Effector memory CD8-positive, alpha-beta T cell (primary cell): ENCODE results near the gene TFR2.

Source experiments
- ATAC-seq: fragments of 150-1000 bp; cut with Tn5 transposase; replicated peaks from 2 replicates; pipeline ENCODE4 v1.10.0; 2021; ENCODE audit warnings: mild to moderate bottlenecking, moderate library complexity
- DNase-seq, 3 experiments: peaks; one replicate each; pipeline ENCODE4 v3.0.0; 2021
- H3K27ac Mint-ChIP-seq, 2 donors: one replicate each; pipeline ENCODE4 v1.8.0; 2022; ENCODE audit warnings: mild to moderate bottlenecking in 2 of 2, mixed read lengths in 2 of 2, moderate library complexity in 2 of 2
- H3K27me3 Mint-ChIP-seq, 2 donors: one replicate each; pipeline ENCODE4 v1.8.0; 2022; ENCODE audit warnings: mixed read lengths in 2 of 2
- H3K36me3 Mint-ChIP-seq: one replicate; pipeline ENCODE4 v1.8.0; 2022; ENCODE audit warnings: mild to moderate bottlenecking, moderate library complexity, mixed read lengths; ENCODE audit not compliant: insufficient read depth
- H3K4me1 Mint-ChIP-seq, 2 donors: one replicate each; pipeline ENCODE4 v1.8.0; 2022; ENCODE audit warnings: low read depth in 2 of 2, mixed read lengths in 2 of 2
- H3K4me3 Mint-ChIP-seq, 2 donors: one replicate each; pipeline ENCODE4 v1.8.0; 2022; ENCODE audit warnings: mild to moderate bottlenecking in 2 of 2, mixed read lengths in 2 of 2, moderate library complexity in 2 of 2
- H3K9me3 Mint-ChIP-seq, 2 donors: one replicate each; pipeline ENCODE4 v1.8.0; 2022; ENCODE audit warnings: mixed read lengths in 2 of 2
- total RNA-seq, 9 experiments: gene quantifications; one replicate each; lab custom pipeline; 2026; lab: John Stamatoyannopoulos, UW

Gene TFR2
- 5.9 to 11.0 (median 7.5) reads per million in 9 experiments for total RNA-seq

GRCh38 chr7:100641463-100641859 is at the start of gene TFR2:
Gene TFR2 (minus strand): TSS chr7:100641552. CDS start chr7:100641509, 43 bp downstream.
- Mint-ChIP-seq H3K36me3 (no peaks in the 10 kb centered on the region), H3K4me1 (peaks cover 0 to 4% of the 10 kb centered on the region in 2 donors), H3K27me3 (peaks cover 19 to 37% of the 10 kb centered on the region in 2 donors), H3K27ac (peak within 1 kb of the TSS; percentile 20 to 44), H3K4me3 (no peak within 1 kb of the TSS), H3K9me3 (no peaks in the 10 kb centered on the region)
- ATAC-seq: no peak
- no peak for DNase-seq

DNA sequence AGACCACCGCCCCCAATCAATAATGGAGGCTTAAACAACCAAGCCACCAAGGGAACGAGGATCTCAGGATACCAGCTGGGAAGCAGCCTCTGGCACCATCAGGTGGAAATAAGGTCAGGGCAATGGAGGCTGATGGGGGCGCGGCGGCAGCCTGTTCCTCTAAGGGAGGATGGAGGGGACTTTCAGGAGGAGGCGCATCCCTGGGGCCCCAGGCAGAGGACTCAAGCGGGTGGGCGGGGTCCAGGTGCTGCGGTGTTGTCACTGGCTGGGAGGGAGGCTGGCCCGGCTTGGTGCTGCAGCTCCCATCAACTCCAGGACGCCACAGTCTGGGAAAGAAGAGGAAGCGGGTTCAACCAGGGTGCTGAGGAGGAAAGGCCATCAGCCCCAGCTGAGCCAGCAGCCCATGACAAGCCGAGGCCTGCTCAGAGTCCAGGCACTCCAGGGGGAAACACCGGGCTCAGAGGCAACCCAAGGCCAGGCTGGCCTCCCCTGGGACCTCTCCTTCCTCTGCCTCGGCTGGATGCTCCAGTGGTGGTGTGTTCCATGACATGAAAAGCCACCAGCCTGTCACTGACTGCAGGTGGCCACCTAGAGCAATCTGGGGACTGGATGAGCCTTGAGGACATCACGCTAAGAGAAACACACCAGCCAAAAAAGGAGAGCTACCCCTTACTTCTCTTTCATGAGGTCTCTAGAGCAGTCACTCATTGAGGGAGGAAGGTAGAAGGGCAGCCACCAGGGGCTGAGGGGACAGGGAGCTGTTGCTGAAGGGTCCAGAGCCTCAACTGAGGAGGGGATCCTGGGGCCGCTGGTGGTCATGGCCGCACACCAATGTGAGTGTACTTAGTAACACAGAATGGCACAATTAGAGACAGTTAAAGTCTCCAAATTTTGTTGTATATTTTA is 48.1 kb upstream of the TFR2 start:
- no peak for DNase-seq

DNA sequence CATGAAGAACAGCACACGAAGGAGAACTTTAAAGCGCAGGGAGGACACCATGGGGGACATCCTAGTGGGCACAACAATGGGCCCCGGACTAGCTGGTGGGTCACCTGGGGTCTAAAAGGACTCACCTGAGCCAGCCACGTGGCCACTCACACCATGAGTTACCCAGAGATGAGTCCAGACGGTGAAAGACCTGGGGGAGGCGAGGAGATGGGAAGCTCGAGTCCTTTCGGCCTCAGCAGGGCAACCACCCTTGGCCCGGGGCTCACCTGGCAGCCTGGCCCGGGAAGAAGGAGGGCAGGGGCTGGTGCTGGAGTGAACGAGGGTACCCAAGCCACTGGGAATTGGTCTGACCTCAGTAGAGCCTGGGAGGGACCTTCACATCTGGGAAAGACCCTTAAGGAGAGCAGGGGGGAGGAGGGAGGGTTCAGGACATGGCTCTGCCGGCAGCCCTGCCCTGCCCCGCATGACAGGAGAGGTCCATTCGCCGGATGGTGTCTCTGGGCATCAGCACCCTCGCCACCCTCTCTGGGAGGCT is 47.0 kb upstream of the TFR2 start:
- H3K4me3 Mint-ChIP-seq: no peak overlapping the region
- no peaks in the 10 kb centered on the region for H3K27me3 Mint-ChIP-seq
- H3K27ac Mint-ChIP-seq: peak overlapping the region; percentile 8 to 78
- peaks cover 54% of the 10 kb centered on the region for H3K36me3 Mint-ChIP-seq
- no peaks in the 10 kb centered on the region for H3K9me3 Mint-ChIP-seq
- DNase-seq (no peak), ATAC-seq (no peak)
- peaks cover 24 to 27% of the 10 kb centered on the region in 2 donors for H3K4me1 Mint-ChIP-seq

More for the DNA sequence above, 48.1 kb upstream of the TFR2 start:
- H3K9me3 Mint-ChIP-seq: no peaks in the 10 kb centered on the region
- peak overlapping the region; percentile 8 to 78 for H3K27ac Mint-ChIP-seq
- H3K27me3 Mint-ChIP-seq: no peaks in the 10 kb centered on the region
- H3K4me1 Mint-ChIP-seq: peaks cover 24 to 28% of the 10 kb centered on the region in 2 donors
- H3K4me3 Mint-ChIP-seq: peak overlapping the region in 1 of 2 donors; percentile 51
- no peak for ATAC-seq
- H3K36me3 Mint-ChIP-seq: peaks cover 54% of the 10 kb centered on the region

- H3K27me3 Mint-ChIP-seq: no peaks in the 10 kb centered on the region
- H3K9me3 Mint-ChIP-seq: no peaks in the 10 kb centered on the region
- peak overlapping the region; percentile 8 to 78 for H3K27ac Mint-ChIP-seq
- ATAC-seq (no peak), DNase-seq (no peak)
- H3K36me3 Mint-ChIP-seq: peaks cover 48% of the 10 kb centered on the region
- peaks cover 19 to 24% of the 10 kb centered on the region in 2 donors for H3K4me1 Mint-ChIP-seq
- no peak overlapping the region for H3K4me3 Mint-ChIP-seq
These were observed 46.5 kb upstream of the TFR2 start for GRCh38 chr7:100687751-100688300.

- DNase-seq: no peak
- H3K36me3 Mint-ChIP-seq: peaks cover 46% of the 10 kb centered on the region
- peak overlapping the region in 1 of 2 donors; percentile 78 for H3K27ac Mint-ChIP-seq
- no peak for ATAC-seq
- no peak overlapping the region for H3K4me3 Mint-ChIP-seq
- H3K4me1 Mint-ChIP-seq: peaks cover 13 to 18% of the 10 kb centered on the region in 2 donors
- no peaks in the 10 kb centered on the region for H3K27me3 Mint-ChIP-seq
- no peaks in the 10 kb centered on the region for H3K9me3 Mint-ChIP-seq
These were observed 45.9 kb upstream of the TFR2 start for GRCh38 chr7:100687261-100687660.

DNA sequence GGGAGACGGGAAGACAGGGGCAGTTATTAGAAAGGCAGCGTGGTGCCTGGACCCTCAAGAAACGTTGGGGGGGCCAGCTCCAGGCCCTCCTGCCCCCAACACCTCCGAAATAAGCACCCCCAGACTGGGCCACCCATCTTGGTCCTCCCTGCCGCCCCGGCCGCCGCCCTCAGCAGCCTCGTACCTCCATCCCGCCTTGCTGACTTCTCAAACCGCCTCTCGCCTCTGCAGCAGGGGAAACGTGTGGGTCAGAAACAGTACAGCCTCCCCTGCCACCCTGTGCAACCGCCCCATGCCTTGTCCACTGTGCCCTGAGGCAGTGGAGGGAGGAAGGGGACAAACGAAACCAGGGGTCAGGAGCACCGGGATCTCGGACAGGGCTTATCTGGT is 45.5 kb upstream of the TFR2 start:
- no peak overlapping the region for H3K4me3 Mint-ChIP-seq

GRCh38 chr7:100686201-100686821 is 45.0 kb upstream of the TFR2 start:
- Mint-ChIP-seq H3K27me3 (no peaks in the 10 kb centered on the region), H3K9me3 (no peaks in the 10 kb centered on the region), H3K4me1 (peaks cover 9 to 14% of the 10 kb centered on the region in 2 donors), H3K36me3 (peaks cover 50% of the 10 kb centered on the region), H3K4me3 (no peak overlapping the region), H3K27ac (no peak overlapping the region)
- DNase-seq (no peak), ATAC-seq (no peak)

More for the DNA sequence above, 45.5 kb upstream of the TFR2 start:
- H3K27me3 Mint-ChIP-seq: no peaks in the 10 kb centered on the region
- no peaks in the 10 kb centered on the region for H3K9me3 Mint-ChIP-seq
- H3K27ac Mint-ChIP-seq: no peak overlapping the region
- H3K36me3 Mint-ChIP-seq: peaks cover 47% of the 10 kb centered on the region
- DNase-seq (no peak), ATAC-seq (no peak)
- H3K4me1 Mint-ChIP-seq: peaks cover 9 to 14% of the 10 kb centered on the region in 2 donors

GRCh38 chr7:100685631-100686145 is 44.3 kb upstream of the TFR2 start:
- Mint-ChIP-seq H3K4me1 (peaks cover 12 to 14% of the 10 kb centered on the region in 2 donors), H3K4me3 (no peak overlapping the region), H3K27me3 (no peaks in the 10 kb centered on the region), H3K27ac (no peak overlapping the region), H3K36me3 (peaks cover 51% of the 10 kb centered on the region), H3K9me3 (no peaks in the 10 kb centered on the region)
- ATAC-seq: no peak
- no peak for DNase-seq

DNA sequence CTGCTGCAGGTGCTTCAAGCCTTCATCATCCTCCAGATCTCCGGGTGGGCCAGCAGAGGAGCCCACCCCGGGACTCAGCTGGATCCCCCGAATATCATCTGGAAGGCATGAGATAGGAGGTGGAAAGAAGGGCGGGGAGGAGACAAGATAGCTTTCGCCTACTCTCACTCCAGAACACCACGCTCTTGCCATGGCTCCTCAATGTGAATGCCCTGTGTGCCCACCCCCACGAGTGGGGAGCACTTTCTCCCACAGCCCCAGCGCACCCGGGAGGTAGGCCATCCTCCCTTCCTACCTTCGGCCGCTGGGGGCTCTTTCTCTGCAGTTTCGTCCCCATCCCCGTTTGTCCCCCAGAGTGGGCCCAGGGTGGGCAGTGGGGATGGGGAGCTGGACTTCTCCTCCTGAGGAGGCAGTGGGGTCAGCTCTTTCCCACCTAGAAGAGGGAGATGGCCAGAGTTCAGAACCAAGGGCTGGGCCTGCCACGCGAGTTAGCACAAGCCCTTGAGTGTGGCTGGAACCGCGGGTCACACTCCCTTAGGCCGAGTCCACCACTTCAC is 43.8 kb upstream of the TFR2 start:
- ATAC-seq: no peak
- Mint-ChIP-seq H3K4me3 (no peak overlapping the region), H3K27me3 (no peaks in the 10 kb centered on the region), H3K9me3 (no peaks in the 10 kb centered on the region), H3K27ac (no peak overlapping the region), H3K4me1 (peaks cover 17 to 18% of the 10 kb centered on the region in 2 donors), H3K36me3 (peaks cover 54% of the 10 kb centered on the region)
- no peak for DNase-seq

- ATAC-seq (no peak), DNase-seq (no peak)
- Mint-ChIP-seq H3K27ac (no peak overlapping the region), H3K4me1 (peaks cover 20 to 21% of the 10 kb centered on the region in 2 donors), H3K4me3 (no peak overlapping the region), H3K9me3 (no peaks in the 10 kb centered on the region), H3K27me3 (no peaks in the 10 kb centered on the region), H3K36me3 (peaks cover 55% of the 10 kb centered on the region)
These were observed 43.2 kb upstream of the TFR2 start for GRCh38 chr7:100684534-100685042.

DNA sequence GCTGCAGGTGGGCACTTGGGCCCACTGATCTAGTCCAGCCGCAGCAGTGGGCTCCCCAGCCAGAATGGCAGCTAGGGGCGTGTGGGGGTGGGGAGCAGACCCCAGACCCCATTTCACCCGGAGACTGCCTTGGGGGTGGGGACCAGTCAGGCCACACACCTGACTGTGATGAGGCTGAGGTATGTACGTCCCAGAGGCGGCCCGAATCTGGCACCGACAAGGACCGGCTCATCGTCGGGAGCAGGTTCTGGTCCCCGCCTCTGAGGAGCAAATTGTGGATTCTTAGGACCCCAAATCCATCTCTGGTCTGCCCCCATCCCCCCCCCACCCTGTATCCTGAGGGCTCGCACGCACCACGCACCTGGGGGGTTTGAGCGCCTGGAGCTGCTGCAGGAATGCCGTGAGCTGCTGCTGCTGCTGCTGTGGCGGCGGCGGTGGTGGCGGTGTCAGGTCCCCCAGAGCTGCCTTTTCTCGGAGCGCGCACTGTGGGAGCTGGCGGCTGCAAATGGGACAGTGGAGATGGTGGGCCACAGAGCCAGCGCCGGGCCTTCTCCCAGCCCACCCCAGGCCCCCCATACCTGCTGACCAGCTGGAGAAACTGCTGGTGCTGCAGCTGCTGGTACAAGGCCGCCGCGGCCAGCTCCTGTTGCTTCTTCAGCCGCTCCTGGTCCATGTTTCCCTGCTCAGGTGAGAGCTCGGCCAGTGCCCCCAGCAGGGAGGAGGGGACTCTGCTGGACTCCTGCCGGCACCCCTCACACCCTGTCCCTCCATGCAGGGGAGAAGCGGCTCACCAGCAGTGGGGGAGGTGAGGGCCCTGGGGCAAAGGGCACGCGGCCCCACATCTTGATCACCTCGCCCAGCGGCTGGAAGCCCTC is 42.5 kb upstream of the TFR2 start:
- DNase-seq (no peak), ATAC-seq (no peak)
- Mint-ChIP-seq H3K36me3 (peaks cover 56% of the 10 kb centered on the region), H3K27ac (no peak overlapping the region), H3K27me3 (no peaks in the 10 kb centered on the region), H3K4me1 (peaks cover 20% of the 10 kb centered on the region in 2 donors), H3K9me3 (no peaks in the 10 kb centered on the region), H3K4me3 (no peak overlapping the region)

DNA sequence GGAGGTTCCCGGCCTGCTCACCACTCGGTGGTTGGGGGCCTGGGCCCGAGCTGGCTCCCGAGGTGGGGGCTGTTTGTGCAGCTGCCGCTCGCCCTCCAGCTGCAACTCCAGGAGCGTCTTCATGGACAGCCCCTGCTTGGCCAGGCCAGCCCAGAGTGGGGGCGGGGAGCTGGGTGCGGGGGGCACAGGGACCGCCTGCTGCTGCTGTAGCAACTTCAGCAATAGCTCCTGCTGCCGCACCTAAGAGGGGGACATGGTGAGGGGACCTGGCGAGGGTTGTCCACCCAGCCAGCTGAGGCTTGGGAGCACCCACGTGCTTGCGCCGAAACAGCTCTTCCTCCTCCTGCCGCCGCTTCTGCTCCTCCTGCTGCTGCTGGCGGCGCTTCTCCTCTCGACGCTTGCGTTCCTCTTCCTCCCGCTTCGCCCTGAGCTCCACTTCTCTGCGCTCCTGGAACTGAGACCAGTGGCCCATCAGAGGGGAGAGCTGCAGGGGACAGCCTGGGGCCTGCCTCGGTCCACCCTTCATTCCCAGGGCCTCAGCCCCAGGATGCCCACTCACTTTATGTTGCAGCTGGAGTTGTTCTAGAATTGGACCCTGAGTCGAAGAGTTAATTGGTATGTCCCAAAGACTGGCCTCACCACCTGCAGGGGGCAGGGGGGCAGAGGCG is 41.8 kb upstream of the TFR2 start:
- peaks cover 21 to 23% of the 10 kb centered on the region in 2 donors for H3K4me1 Mint-ChIP-seq
- H3K9me3 Mint-ChIP-seq: no peaks in the 10 kb centered on the region
- H3K27ac Mint-ChIP-seq: no peak overlapping the region
- no peak overlapping the region for H3K4me3 Mint-ChIP-seq
- no peaks in the 10 kb centered on the region for H3K27me3 Mint-ChIP-seq
- H3K36me3 Mint-ChIP-seq: peaks cover 59% of the 10 kb centered on the region
- ATAC-seq (no peak), DNase-seq (no peak)
